Measurements from ENCODE around the gene C11orf97. TPM values are rescaled to one million over a fixed set of nuclear protein-coding genes. Genes with fewer than 3 reads are reported as not detected.

C11orf97 gene
- total and polyA plus RNA-seq, 2 of the 8 experiments (the other 6 are each of a cell fraction or from before 2014, with no cell fraction given): not detected

GRCh38 chr11:94494126-94494680, 18.1 kb upstream of the C11orf97 start (continued):
- TF ChIP-seq RXRA (IDR thresholded peaks at IDR 0.05; ENCODE audit: insufficient read depth, low read depth, low read length): no peak
- TF ChIP-seq RAD21 (IDR thresholded peaks at IDR 0.05 in 1 of 2, conservative IDR thresholded peaks at IDR 0.05 in 1 of 2; ENCODE audit: low read depth in 2 of 2, low read length in 2 of 2): no peak
- no peak for TF ChIP-seq JUND (IDR thresholded peaks at IDR 0.05; ENCODE audit: low read length)
- TF ChIP-seq CTBP2 (IDR thresholded peaks at IDR 0.05; ENCODE audit: borderline replicate concordance, insufficient read depth, insufficient read length, low read length): no peak
- TF ChIP-seq NRF1 (IDR thresholded peaks at IDR 0.05; ENCODE audit: low read depth, low read length): no peak
- TF ChIP-seq CBX8 (IDR thresholded peaks at IDR 0.05; ENCODE audit: borderline replicate concordance, low read depth, low read length): no peak
- TF ChIP-seq RFX5 (IDR thresholded peaks at IDR 0.05; ENCODE audit: borderline replicate concordance, low read depth, low read length): no peak
- no peak for TF ChIP-seq TAF7 (optimal IDR thresholded peaks at IDR 0.05; ENCODE audit: borderline replicate concordance, low read depth, low read length)
- TF ChIP-seq TBP (IDR thresholded peaks at IDR 0.05; ENCODE audit: low read depth, low read length): no peak
- no peak for TF ChIP-seq RBBP5 (IDR thresholded peaks at IDR 0.05; ENCODE audit: borderline replicate concordance, low read depth, low read length)
- no peak for TF ChIP-seq HDAC6 (IDR thresholded peaks at IDR 0.05; ENCODE audit: low read depth, low read length)
- TF ChIP-seq E2F6 (IDR thresholded peaks at IDR 0.05): no peak

Data from H1 (cell line).